ENCODE measurements around the gene TAS2R60. TPM values are rescaled to one million over a fixed set of nuclear protein-coding genes. Genes with fewer than 3 reads are reported as not detected.

Gene TAS2R60
- total and polyA plus RNA-seq, 2 donors (not counting 3 experiments of a cell fraction or from before 2014, with no cell fraction given): not detected

DNA sequence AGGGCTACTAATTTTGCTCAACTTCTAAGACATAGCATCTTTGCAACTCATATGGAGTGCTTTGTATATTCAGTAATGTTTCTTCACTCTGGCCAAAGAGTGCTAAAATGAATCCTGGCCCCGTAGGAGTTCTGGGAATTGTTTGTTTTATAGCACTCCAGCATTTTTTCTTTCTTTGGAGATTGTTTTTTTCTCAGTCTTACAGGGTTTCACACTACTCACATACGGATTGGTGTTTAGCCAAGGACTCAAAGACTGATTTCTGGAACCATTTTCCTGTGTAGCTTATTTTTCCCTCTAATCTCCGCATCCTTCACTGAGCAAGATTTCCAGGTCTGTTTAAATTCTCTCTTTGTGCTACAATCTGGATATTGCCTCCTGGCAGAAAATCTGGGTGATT, 40.9 kb downstream of the TAS2R60 start:
- peaks cover 3% of the 10 kb centered on the region for H3K4me1 ChIP-seq (ENCODE audit: control insufficient read depth, extremely low read depth, insufficient read depth, low read length)
- no peak overlapping the region for H3K27ac ChIP-seq (ENCODE audit: insufficient read depth, low read depth, low read length)
- no peaks in the 10 kb centered on the region for H3K79me2 ChIP-seq (ENCODE audit: control insufficient read depth, insufficient read depth, low read length)
- no peaks in the 10 kb centered on the region for H3K27me3 ChIP-seq (ENCODE audit: control insufficient read depth in 2 of 2, insufficient read depth in 2 of 2, low read length in 2 of 2)
- TF ChIP-seq POLR2A (IDR thresholded peaks at IDR 0.05; ENCODE audit: low read depth, low read length) (no peak), POLR2AphosphoS5 (IDR thresholded peaks at IDR 0.05; ENCODE audit: insufficient read depth, low read depth, low read length) (no peak), GATA2 (IDR thresholded peaks at IDR 0.05; ENCODE audit: insufficient read depth, insufficient read length, low read depth, low read length) (no peak), FOS (IDR thresholded peaks at IDR 0.05; ENCODE audit: borderline replicate concordance, insufficient read depth, low read length) (no peak), EZH2 (IDR thresholded peaks at IDR 0.05; ENCODE audit: borderline replicate concordance, low read depth, low read length, severe bottlenecking) (no peak)
- TF ChIP-seq, protein P1, sequence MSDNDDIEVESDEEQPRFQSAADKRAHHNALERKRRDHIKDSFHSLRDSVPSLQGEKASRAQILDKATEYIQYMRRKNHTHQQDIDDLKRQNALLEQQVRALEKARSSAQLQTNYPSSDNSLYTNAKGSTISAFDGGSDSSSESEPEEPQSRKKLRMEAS (IDR thresholded peaks at IDR 0.05; ENCODE audit: insufficient read depth, insufficient read length): no peak
- no peak overlapping the region for H3K9ac ChIP-seq (replicated peaks; ENCODE audit: extremely low read depth, insufficient read depth, low read length)
- intact Hi-C loops (cut with micrococcal nuclease): no loop called here
- dilution Hi-C loops (cut with MboI; ENCODE audit: extremely low pct_ligation_motif_present, low sequenced_read_pairs): no loop called here
- no peaks in the 10 kb centered on the region for H3K9me1 ChIP-seq (replicated peaks; ENCODE audit: control insufficient read depth, extremely low read depth, insufficient read depth, low read length)
- FAIRE-seq (no peak), DNase-seq (ENCODE audit: low read depth, low spot score) (no peak)
- peak overlapping the region; percentile 19 for H2AFZ ChIP-seq (ENCODE audit: low read depth, low read length)
- H4K20me1 ChIP-seq (replicated peaks; ENCODE audit: control insufficient read depth, extremely low read depth, insufficient read depth, low read length): no peaks in the 10 kb centered on the region
- H3K4me3 ChIP-seq (replicated peaks in 1 of 3; ENCODE audit: insufficient read depth in 1 of 3, low read depth in 1 of 3, low read length in 3 of 3): no peak overlapping the region
- BruUV-seq (replicated peaks): no TSS peak
- no peaks in the 10 kb centered on the region for H3K36me3 ChIP-seq (ENCODE audit: control insufficient read depth in 2 of 2, extremely low read depth in 1 of 2, insufficient read depth in 2 of 2, low read length in 2 of 2)
- POLR2A ChIA-PET: no interaction called here
- CTCF ChIA-PET: no interaction called here
- no peak overlapping the region for H3K4me2 ChIP-seq (ENCODE audit: insufficient read depth, low read length)
- H3K9me3 ChIP-seq (replicated peaks; ENCODE audit: control insufficient read depth, insufficient read depth, low read length): no peaks in the 10 kb centered on the region

DNA sequence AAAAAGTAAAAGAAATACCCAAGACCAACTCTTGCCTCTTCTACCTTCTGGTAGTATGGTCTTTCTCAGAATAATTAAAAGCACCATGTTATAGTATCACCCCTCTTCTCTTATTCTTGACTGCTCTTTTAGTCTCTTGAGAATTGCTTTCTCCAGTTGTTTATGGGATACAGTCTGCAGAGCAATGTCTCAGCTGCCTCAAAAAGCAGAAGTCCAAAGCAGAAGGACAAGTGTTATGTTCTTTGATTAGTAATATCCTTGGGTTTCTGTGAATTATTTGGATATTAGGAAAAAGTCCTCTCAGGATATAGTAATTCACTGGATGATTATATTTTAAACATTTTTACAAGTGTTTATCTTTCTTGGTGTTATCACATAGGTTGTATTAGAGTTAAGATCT, 41.8 kb downstream of the TAS2R60 start:
- H3K9me3 ChIP-seq (replicated peaks; ENCODE audit: control insufficient read depth, insufficient read depth, low read length): no peaks in the 10 kb centered on the region
- H3K9ac ChIP-seq (replicated peaks; ENCODE audit: extremely low read depth, insufficient read depth, low read length): no peak overlapping the region
- ChIA-PET POLR2A (no interaction called here), CTCF (interaction anchor here (1.2 to 2.0 kb wide), 2 partner anchors 68 to 245 kb away, joined by 3 to 4 read pairs; no protein-coding TSS in a partner anchor)
- no peak overlapping the region for H2AFZ ChIP-seq (ENCODE audit: low read depth, low read length)
- no peak overlapping the region for H3K4me2 ChIP-seq (ENCODE audit: insufficient read depth, low read length)
- H3K79me2 ChIP-seq (ENCODE audit: control insufficient read depth, insufficient read depth, low read length): no peaks in the 10 kb centered on the region
- peaks cover 3% of the 10 kb centered on the region for H3K4me1 ChIP-seq (ENCODE audit: control insufficient read depth, extremely low read depth, insufficient read depth, low read length)
- TF ChIP-seq MYC (IDR thresholded peaks at IDR 0.05; ENCODE audit: low read depth, low read length): no peak
- no peaks in the 10 kb centered on the region for H4K20me1 ChIP-seq (replicated peaks; ENCODE audit: control insufficient read depth, extremely low read depth, insufficient read depth, low read length)
- H3K27me3 ChIP-seq (ENCODE audit: control insufficient read depth in 2 of 2, insufficient read depth in 2 of 2, low read length in 2 of 2): no peaks in the 10 kb centered on the region
- no peaks in the 10 kb centered on the region for H3K9me1 ChIP-seq (replicated peaks; ENCODE audit: control insufficient read depth, extremely low read depth, insufficient read depth, low read length)
- BruUV-seq (replicated peaks): no TSS peak
- FAIRE-seq (no peak), DNase-seq (ENCODE audit: low read depth, low spot score) (no peak)
- H3K27ac ChIP-seq (ENCODE audit: insufficient read depth, low read depth, low read length): no peak overlapping the region
- intact Hi-C loops (cut with micrococcal nuclease) (no loop called here), dilution Hi-C loops (cut with MboI; ENCODE audit: extremely low pct_ligation_motif_present, low sequenced_read_pairs) (no loop called here)
- no peaks in the 10 kb centered on the region for H3K36me3 ChIP-seq (ENCODE audit: control insufficient read depth in 2 of 2, extremely low read depth in 1 of 2, insufficient read depth in 2 of 2, low read length in 2 of 2)
- no peak overlapping the region for H3K4me3 ChIP-seq (replicated peaks in 1 of 3; ENCODE audit: insufficient read depth in 1 of 3, low read depth in 1 of 3, low read length in 3 of 3)
